Ishikawa (cell line): ENCODE measurements around the gene KRT15.

Experiments
- CEBPB ChIP-seq: IDR thresholded peaks from 2 replicates; pipeline ENCODE4 v1.6.1; 2012
- CREB1 ChIP-seq: IDR thresholded peaks from 2 replicates; pipeline ENCODE4 v1.6.1; 2012; ENCODE audit warnings: low read depth
- EGR1 ChIP-seq: IDR thresholded peaks from 2 replicates; pipeline ENCODE4 v1.6.1; 2012
- EP300 ChIP-seq: IDR thresholded peaks from 2 replicates; pipeline ENCODE4 v1.6.1; 2012; ENCODE audit warnings: borderline replicate concordance
- FOXM1 ChIP-seq: IDR thresholded peaks from 2 replicates; pipeline ENCODE4 v1.6.1; 2012; ENCODE audit warnings: low read depth, borderline replicate concordance
- MAX ChIP-seq: IDR thresholded peaks from 2 replicates; pipeline ENCODE4 v1.6.1; 2012
- NFIC ChIP-seq: IDR thresholded peaks from 2 replicates; pipeline ENCODE4 v1.6.1; 2012
- RAD21 ChIP-seq: IDR thresholded peaks from 2 replicates; pipeline ENCODE4 v1.6.1; 2012; ENCODE audit warnings: low read depth
- REST ChIP-seq: IDR thresholded peaks from 2 replicates; pipeline ENCODE4 v1.6.1; 2012; ENCODE audit warnings: low read depth, mild to moderate bottlenecking
- TAF1 ChIP-seq: IDR thresholded peaks from 2 replicates; pipeline ENCODE4 v1.6.1; 2012; ENCODE audit warnings: low read depth, mild to moderate bottlenecking
- TCF12 ChIP-seq: IDR thresholded peaks from 2 replicates; pipeline ENCODE4 v1.6.1; 2012; ENCODE audit warnings: low read depth
- TEAD4 ChIP-seq: IDR thresholded peaks from 2 replicates; pipeline ENCODE4 v1.6.1; 2012
- USF1 ChIP-seq: IDR thresholded peaks from 2 replicates; pipeline ENCODE4 v1.6.1; 2012
- YY1 ChIP-seq: IDR thresholded peaks from 2 replicates; pipeline ENCODE4 v1.6.1; 2012; ENCODE audit warnings: low read depth
- ZBTB7A ChIP-seq: IDR thresholded peaks from 2 replicates; pipeline ENCODE4 v1.6.1; 2012; ENCODE audit warnings: low read depth

Gene KRT15

GRCh38 chr17:41553987-41554680 is 35.4 kb upstream of the KRT15 start:
- TF ChIP-seq CREB1 (no peak), MAX (no peak), CEBPB (no peak), TCF12 (no peak), TAF1 (no peak), EGR1 (no peak), TEAD4 (no peak), RAD21 (no peak), FOXM1 (no peak), EP300 (no peak)

- TF ChIP-seq TEAD4 (no peak), EGR1 (no peak), RAD21 (no peak), CEBPB (no peak), NFIC (no peak)
Measured at GRCh38 chr17:41553176-41553575, 34.5 kb upstream of the KRT15 start.

- TF ChIP-seq YY1 = no peak
- TF ChIP-seq TCF12 = no peak
- no peak for TF ChIP-seq RAD21
- no peak for TF ChIP-seq EP300
- no peak for TF ChIP-seq CREB1
- no peak for TF ChIP-seq CEBPB
- no peak for TF ChIP-seq FOXM1
- TF ChIP-seq MAX = no peak
- TF ChIP-seq TAF1 = no peak
- TF ChIP-seq NFIC = no peak
- no peak for TF ChIP-seq TEAD4
- TF ChIP-seq USF1 = no peak
- TF ChIP-seq REST = no peak
- TF ChIP-seq ZBTB7A = no peak
- no peak for TF ChIP-seq EGR1
Measured at GRCh38 chr17:41552455-41552854, 33.8 kb upstream of the KRT15 start.

- no peak for TF ChIP-seq YY1
- TF ChIP-seq ZBTB7A = no peak
- no peak for TF ChIP-seq USF1
- no peak for TF ChIP-seq EP300
- TF ChIP-seq NFIC = no peak
- TF ChIP-seq RAD21 = no peak
- no peak for TF ChIP-seq EGR1
- TF ChIP-seq MAX = no peak
- no peak for TF ChIP-seq CREB1
Measured at GRCh38 chr17:41551365-41551764, 32.7 kb upstream of the KRT15 start.

- TF ChIP-seq FOXM1 (no peak), TCF12 (no peak), NFIC (no peak), USF1 (no peak), TAF1 (no peak), MAX (no peak), RAD21 (no peak), CEBPB (no peak), YY1 (no peak), EP300 (no peak), REST (no peak), ZBTB7A (no peak)
Measured at GRCh38 chr17:41549596-41550039, 30.9 kb upstream of the KRT15 start.
